ENCODE data around the gene NEIL1.

- TF ChIP-seq YY1 (IDR thresholded peaks at IDR 0.05; ENCODE audit: insufficient read depth, insufficient read length) = no peak
- no peak for TF ChIP-seq ZNF274 (IDR thresholded peaks at IDR 0.05; ENCODE audit: low read depth, low read length)
These were observed 9.7 kb downstream of the NEIL1 start for GRCh38 chr15:75356517-75356916.
